HepG2 (cell line): Measurements from ENCODE around the gene IL17F. TPM values are rescaled to one million over a fixed set of nuclear protein-coding genes. Genes with fewer than 3 reads are reported as not detected.
A peak's percentile ranks its signal among the peaks of the same experiment; 100 is the strongest.

Experiments
- ATAC-seq: fragments of 200-7000 bp; cut with Tn5 transposase; 3 replicates; pipeline ENCODE4 v1.9.1; 2020; ENCODE audit warnings: mild to moderate bottlenecking, moderate library complexity
- BruUV-seq: library from RNA; stranded (reverse); fragments of 400-500 nt; replicated peaks from 2 replicates; lab custom pipeline; 2021; lab: Mats Ljungman, UMichigan
- CTCF ChIA-PET: fragments of 300-600 bp; formaldehyde crosslinking; extraction: SDS; loops from one replicate; lab custom pipeline; 2021; ENCODE audit warnings: low total read pairs, inconsistent platforms, low intra/inter-chr PET ratio; lab: Yijun Ruan, JAX
- POLR2A ChIA-PET: fragments of 350-600 bp; sonication (Branson Sonifier 250); formaldehyde crosslinking; loops from one replicate; lab custom pipeline; 2020; ENCODE audit warnings: antibody characterized with exemption, inconsistent platforms; lab: Yijun Ruan, JAX
- DNase-seq: peaks from one replicate; pipeline ENCODE4 v3.0.0-alpha.2; 2015; ENCODE audit warnings: low spot score
- FAIRE-seq: peaks from 3 replicates; lab custom pipeline; 2011; peaks lifted over from hg19 to GRCh38; lab: Jason Lieb, UNC
- H2AFZ ChIP-seq: one replicate; pipeline ENCODE4 v1.6.1; 2011; ENCODE audit warnings: low read length, inconsistent platforms
- H3K27ac ChIP-seq: fragments of 300-600 bp; 3 replicates; pipeline ENCODE4 v1.8.0; 2011; ENCODE audit warnings: mixed run types, mild to moderate bottlenecking, mixed read lengths, low read length, inconsistent platforms; ENCODE audit not compliant: insufficient read depth; ENCODE audit errors: extremely low read length
- H3K27me3 ChIP-seq, 2 experiments: fragments of 200-600 bp in 1 of 2; 2 replicates in 1 of 2; 3 replicates in 1 of 2; pipeline versions ENCODE4 v1.6.0 to v1.8.0; 2011; ENCODE audit warnings: low read length in 2 of 2, mild to moderate bottlenecking in 2 of 2, moderate library complexity in 2 of 2, inconsistent platforms in 1 of 2; ENCODE audit not compliant: insufficient read depth in 2 of 2, control insufficient read depth in 1 of 2
- H3K36me3 ChIP-seq, 2 experiments: fragments of 200-600 bp in 1 of 2; replicated peaks in 1 of 2; 2 replicates in 1 of 2; 3 replicates in 1 of 2; pipeline versions ENCODE4 v1.5.1 to v1.8.0; 2011; ENCODE audit warnings: low read length in 2 of 2, inconsistent platforms in 1 of 2; ENCODE audit not compliant: insufficient read depth in 2 of 2, control insufficient read depth in 1 of 2
- H3K4me1 ChIP-seq: 2 replicates; pipeline ENCODE4 v1.5.1; 2012; ENCODE audit warnings: low read length, inconsistent platforms; ENCODE audit not compliant: insufficient read depth
- H3K4me2 ChIP-seq: 2 replicates; pipeline ENCODE4 v1.6.0; 2011; ENCODE audit warnings: low read depth, low read length, inconsistent platforms
- H3K4me3 ChIP-seq, 3 experiments: fragments of 200-600 bp in 1 of 3; sonication (generic), shearing (Covaris generic) in 1 of 3; replicated peaks in 1 of 3; 2 replicates each; pipeline ENCODE4 v1.5.1; 2011 to 2016; ENCODE audit warnings: low read length in 3 of 3, inconsistent platforms in 2 of 3, low read depth in 2 of 3, mild to moderate bottlenecking in 2 of 3, control low read depth in 1 of 3, mixed read lengths in 1 of 3; ENCODE audit not compliant: insufficient read depth in 1 of 3
- H3K79me2 ChIP-seq: one replicate; pipeline ENCODE4 v1.6.1; 2011; ENCODE audit warnings: low read length, inconsistent platforms; ENCODE audit not compliant: insufficient read depth
- H3K9ac ChIP-seq: 2 replicates; pipeline ENCODE4 v1.6.0; 2011; ENCODE audit warnings: mild to moderate bottlenecking, low read depth, low read length, inconsistent platforms; ENCODE audit not compliant: insufficient read depth
- H3K9me3 ChIP-seq: 2 replicates; pipeline ENCODE4 v1.5.1; 2012; ENCODE audit warnings: mild to moderate bottlenecking, low read length
- H4K20me1 ChIP-seq: 2 replicates; pipeline ENCODE4 v1.6.0; 2011; ENCODE audit warnings: inconsistent platforms, mild to moderate bottlenecking, low read length, moderate library complexity; ENCODE audit not compliant: insufficient read depth
- ATF7-NPFF ChIP-seq: sonication (generic); formaldehyde crosslinking; IDR thresholded peaks from 2 replicates; pipeline ENCODE4 v1.8.1; 2023; ENCODE audit warnings: mild to moderate bottlenecking, low read depth, missing genetic modification reagents, moderate library complexity
- BRD4 ChIP-seq: sonication (generic); formaldehyde crosslinking; IDR thresholded peaks from 2 replicates; pipeline ENCODE4 v1.4.0; 2020; ENCODE audit warnings: missing genetic modification reagents
- FOXA1 ChIP-seq, 2 experiments: fragments of 450-650 bp in 1 of 2; sonication (generic) in 1 of 2; formaldehyde crosslinking in 1 of 2; IDR thresholded peaks; 2 replicates each; pipeline versions ENCODE4 v1.4.0 to v1.6.1; 2016 to 2020; ENCODE audit warnings: missing genetic modification reagents in 1 of 2
- FOXA3 ChIP-seq: IDR thresholded peaks from 2 replicates; pipeline ENCODE4 v1.6.1; 2016; ENCODE audit warnings: missing genetic modification reagents, missing compliant biosample characterization
- MIER2 ChIP-seq: IDR thresholded peaks from 2 replicates; pipeline ENCODE4 v1.6.1; 2016; ENCODE audit warnings: missing biosample characterization, missing genetic modification reagents
- REST ChIP-seq, 2 experiments: IDR thresholded peaks; 2 replicates each; pipeline ENCODE4 v1.6.1; 2011 to 2012; ENCODE audit warnings: low read length in 2 of 2, borderline replicate concordance in 1 of 2, low read depth in 1 of 2, mild to moderate bottlenecking in 1 of 2, moderate library complexity in 1 of 2
- TEAD2 ChIP-seq: sonication (generic); formaldehyde crosslinking; IDR thresholded peaks from 2 replicates; pipeline ENCODE4 v1.9.0; 2021; ENCODE audit warnings: missing genetic modification reagents
- U2AF1 ChIP-seq: fragments of 200-400 bp; formaldehyde crosslinking; optimal IDR thresholded peaks from 2 replicates; pipeline ENCODE3; 2017; ENCODE audit warnings: mild to moderate bottlenecking, low read depth, low read length
- ZNF124 ChIP-seq: sonication (generic); formaldehyde crosslinking; IDR thresholded peaks from 2 replicates; pipeline ENCODE4 v1.4.0; 2020; ENCODE audit warnings: missing genetic modification reagents
- ZNF24 ChIP-seq: fragments of 450-650 bp; IDR thresholded peaks from 2 replicates; pipeline ENCODE4 v1.6.1; 2017; ENCODE audit warnings: antibody characterized with exemption, mild to moderate bottlenecking
- ZNF275 ChIP-seq: sonication (generic); formaldehyde crosslinking; IDR thresholded peaks from 2 replicates; pipeline ENCODE4 v1.8.0; 2022; ENCODE audit warnings: missing genetic modification reagents, mild to moderate bottlenecking, inconsistent platforms, borderline replicate concordance
- ZNF335 ChIP-seq: sonication (generic); formaldehyde crosslinking; IDR thresholded peaks from 2 replicates; pipeline ENCODE4 v1.4.0; 2020; ENCODE audit warnings: missing genetic modification reagents
- ZNF780A ChIP-seq: sonication (generic); formaldehyde crosslinking; IDR thresholded peaks from 2 replicates; pipeline ENCODE4 v1.8.0; 2022; ENCODE audit warnings: mild to moderate bottlenecking, missing genetic modification reagents, moderate library complexity
- WGBS: methylation state at CpG from one replicate; pipeline ENCODE4 v1.1.6; 2017; ENCODE audit warnings: low lambda C conversion rate; 5-methylcytosine and 5-hydroxymethylcytosine counted together
- in situ Hi-C: cut with HindIII; loops from 2 replicates; pipeline ENCODE4 v1.10.0; 2017; ENCODE audit warnings: low pct_unique_long_range_greater_than_20kb; ENCODE audit not compliant: extremely low pct_ligation_motif_present
- intact Hi-C: fragments of 100-400 bp; cut with micrococcal nuclease; formaldehyde crosslinking; loops from one replicate; pipeline ENCODE4 v1.10.0; 2022; ENCODE audit not compliant: unreplicated experiment
- polyA plus RNA-seq, 8 experiments: library from polyadenylated mRNA; depleted of rRNA in 3 of 8; stranded (reverse) in 7 of 8; unstranded in 1 of 8; fragments of >200 nt; fragmentation: Illumina TruSeq in 4 of 8; extraction: Trizol in 4 of 8; gene quantifications; 2 replicates each; pipeline versions ENCODE4 v1.2.1 to v1.2.3, GENCODE V29; 2011 to 2016; ENCODE audit warnings: low read depth in 4 of 8, missing spikeins in 1 of 8, mixed read lengths in 1 of 8; ENCODE audit not compliant: insufficient read depth in 1 of 8
- total RNA-seq, 5 experiments: library from RNA; depleted of rRNA; stranded (reverse); fragments of >200 nt; fragmentation: Illumina TruSeq; extraction: Trizol; gene quantifications; 2 replicates each; pipeline ENCODE4 v1.2.3, GENCODE V29; 2016; ENCODE audit warnings: low read depth in 1 of 5
- TF ChIP-seq, protein P1 (sequence below): sonication (generic); formaldehyde crosslinking; IDR thresholded peaks from 2 replicates; pipeline ENCODE4 v1.9.0; 2022; ENCODE audit warnings: missing genetic modification reagents, mild to moderate bottlenecking, borderline replicate concordance
- TF ChIP-seq, protein P2 (sequence below): sonication (generic); formaldehyde crosslinking; IDR thresholded peaks from 2 replicates; pipeline ENCODE4 v1.9.0; 2022; ENCODE audit warnings: low read depth, missing genetic modification reagents

Gene IL17F
- total and polyA plus RNA-seq, 2 of the 13 experiments (the other 11 are each of a cell fraction or from before 2014, with no cell fraction given), result not detected

GRCh38 chr6:52243282-52243893 is 912 bp downstream of the IL17F start:
- no peaks in the 10 kb centered on the region for H4K20me1 ChIP-seq
- no peak overlapping the region for H3K4me3 ChIP-seq
- H3K36me3 ChIP-seq, result no peaks in the 10 kb centered on the region
- ChIA-PET POLR2A (no interaction called here), CTCF (no interaction called here)
- H3K4me1 ChIP-seq, result peaks cover 50% of the 10 kb centered on the region
- no peak overlapping the region for H3K4me2 ChIP-seq
- intact Hi-C loops (no loop called here), in situ Hi-C loops (no loop called here)
- no peak overlapping the region for H2AFZ ChIP-seq
- BruUV-seq, result no TSS peak
- no peak for FAIRE-seq
- no peaks in the 10 kb centered on the region for H3K79me2 ChIP-seq
- no peak overlapping the region for H3K27ac ChIP-seq
- no peak for DNase-seq
- no peak overlapping the region for H3K9ac ChIP-seq
- ATAC-seq, result no peak
- TF ChIP-seq, protein P1, sequence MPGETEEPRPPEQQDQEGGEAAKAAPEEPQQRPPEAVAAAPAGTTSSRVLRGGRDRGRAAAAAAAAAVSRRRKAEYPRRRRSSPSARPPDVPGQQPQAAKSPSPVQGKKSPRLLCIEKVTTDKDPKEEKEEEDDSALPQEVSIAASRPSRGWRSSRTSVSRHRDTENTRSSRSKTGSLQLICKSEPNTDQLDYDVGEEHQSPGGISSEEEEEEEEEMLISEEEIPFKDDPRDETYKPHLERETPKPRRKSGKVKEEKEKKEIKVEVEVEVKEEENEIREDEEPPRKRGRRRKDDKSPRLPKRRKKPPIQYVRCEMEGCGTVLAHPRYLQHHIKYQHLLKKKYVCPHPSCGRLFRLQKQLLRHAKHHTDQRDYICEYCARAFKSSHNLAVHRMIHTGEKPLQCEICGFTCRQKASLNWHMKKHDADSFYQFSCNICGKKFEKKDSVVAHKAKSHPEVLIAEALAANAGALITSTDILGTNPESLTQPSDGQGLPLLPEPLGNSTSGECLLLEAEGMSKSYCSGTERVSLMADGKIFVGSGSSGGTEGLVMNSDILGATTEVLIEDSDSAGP (CRISPR knock-in tag), result no peak
- no peak for TF ChIP-seq BRD4 (CRISPR knock-in tag)
- TF ChIP-seq U2AF1, result no peak
- TF ChIP-seq TEAD2 (CRISPR knock-in tag), result no peak
- TF ChIP-seq FOXA3, result peak; percentile 55; the same call in 1 of the 2 replicates
- TF ChIP-seq FOXA1 (IDR thresholded peaks at IDR 0.05), result no peak
- TF ChIP-seq FOXA1 (CRISPR knock-in tag; IDR thresholded peaks at IDR 0.05), result peak; percentile 42; the same call in 1 of the 2 replicates
- no peak for TF ChIP-seq ATF7-NPFF (CRISPR knock-in tag)
- TF ChIP-seq ZNF275 (CRISPR knock-in tag), result no peak
- TF ChIP-seq REST (IDR thresholded peaks at IDR 0.05; ENCODE audit: borderline replicate concordance in 1 of 2, low read depth in 1 of 2, low read length in 2 of 2), result peak; percentile 32 to 92
- TF ChIP-seq, protein P2, sequence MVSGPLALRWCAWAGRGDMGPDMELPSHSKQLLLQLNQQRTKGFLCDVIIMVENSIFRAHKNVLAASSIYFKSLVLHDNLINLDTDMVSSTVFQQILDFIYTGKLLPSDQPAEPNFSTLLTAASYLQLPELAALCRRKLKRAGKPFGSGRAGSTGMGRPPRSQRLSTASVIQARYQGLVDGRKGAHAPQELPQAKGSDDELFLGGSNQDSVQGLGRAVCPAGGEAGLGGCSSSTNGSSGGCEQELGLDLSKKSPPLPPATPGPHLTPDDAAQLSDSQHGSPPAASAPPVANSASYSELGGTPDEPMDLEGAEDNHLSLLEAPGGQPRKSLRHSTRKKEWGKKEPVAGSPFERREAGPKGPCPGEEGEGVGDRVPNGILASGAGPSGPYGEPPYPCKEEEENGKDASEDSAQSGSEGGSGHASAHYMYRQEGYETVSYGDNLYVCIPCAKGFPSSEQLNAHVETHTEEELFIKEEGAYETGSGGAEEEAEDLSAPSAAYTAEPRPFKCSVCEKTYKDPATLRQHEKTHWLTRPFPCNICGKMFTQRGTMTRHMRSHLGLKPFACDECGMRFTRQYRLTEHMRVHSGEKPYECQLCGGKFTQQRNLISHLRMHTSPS (CRISPR knock-in tag), result no peak
- no peak for TF ChIP-seq ZNF335 (CRISPR knock-in tag)
- TF ChIP-seq MIER2 (CRISPR knock-in tag), result peak; percentile 91
- TF ChIP-seq ZNF780A (CRISPR knock-in tag), result no peak
- TF ChIP-seq ZNF24, result 0 out of 2 replicates have a peak, but pooled peaks have one; percentile 47
- TF ChIP-seq ZNF124, result no peak
- no peaks in the 10 kb centered on the region for H3K9me3 ChIP-seq
- H3K27me3 ChIP-seq, result no peaks in the 10 kb centered on the region
- 78% methylated on average over 4 of the region's 4 CpGs for WGBS
